IPS-18c (cell line): ENCODE measurements around the gene ZNF14.
"Not testable (repeated sequence)": the region's sequence is repeated elsewhere in the genome, so short reads cannot be mapped to it uniquely, and the experiment has no call there.

Experiments used
- H3K4me3 ChIP-seq: 2 replicates; pipeline ENCODE4 v1.7.0; 2013; ENCODE audit warnings: low read depth, mild to moderate bottlenecking, low read length, moderate library complexity; ENCODE audit not compliant: insufficient read depth
- H3K9me3 ChIP-seq: one replicate; pipeline ENCODE4 v1.6.1; 2013; ENCODE audit warnings: mild to moderate bottlenecking, low read length, moderate library complexity; ENCODE audit not compliant: control insufficient read depth, insufficient read depth

The ZNF14 gene

DNA sequence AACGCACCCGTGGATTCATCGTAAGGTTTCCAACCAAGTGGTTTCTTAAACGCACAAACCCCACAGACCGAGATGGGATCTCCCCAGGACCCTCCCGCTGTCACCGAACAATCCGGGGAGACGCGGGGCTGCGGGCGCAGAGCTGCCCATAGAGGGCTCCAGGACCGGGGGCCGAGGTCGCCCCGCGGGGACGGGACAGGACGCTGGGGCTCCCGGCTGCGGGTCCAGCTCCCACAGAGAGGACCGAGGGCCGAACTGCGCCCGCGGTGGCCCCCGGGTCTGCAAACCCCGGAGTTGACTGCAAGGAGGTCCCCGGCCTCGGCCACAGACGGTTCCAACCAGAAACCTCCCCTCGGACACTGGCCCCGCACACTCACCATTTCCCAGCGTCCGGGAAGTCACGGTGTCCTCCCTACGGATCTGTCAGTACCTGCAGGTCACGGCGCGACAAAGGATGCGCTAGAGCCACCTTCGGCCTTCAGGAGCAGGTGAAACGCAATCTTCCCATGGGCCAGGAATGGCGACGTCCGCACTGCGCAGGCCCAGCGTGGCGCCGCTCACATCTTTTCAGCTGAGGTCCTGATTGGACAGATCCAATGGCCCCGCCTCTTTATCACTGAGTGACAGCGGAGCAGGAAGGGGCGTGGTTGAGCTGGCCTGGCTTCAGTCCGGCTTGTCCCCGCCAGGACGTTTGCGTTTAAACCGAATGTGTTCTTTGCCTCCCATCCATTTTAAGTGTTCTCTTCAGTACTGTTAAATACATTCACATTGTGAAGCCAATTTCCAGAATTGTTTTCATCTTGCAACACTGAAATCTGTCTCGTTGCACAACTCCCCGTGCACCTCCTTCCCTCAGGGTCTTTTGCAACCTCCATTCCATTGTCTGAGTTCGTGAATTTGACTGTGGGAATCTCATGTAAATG is at the start of gene ZNF14:
Gene ZNF14 (minus strand): TSS at position 534 of the 923 bp plus-strand sequence. CDS start 154 bp downstream, at position 380.
- peak within 1 kb of the TSS; percentile 98 for H3K4me3 ChIP-seq
- H3K9me3 ChIP-seq: peaks cover 8% of the 10 kb centered on the region

DNA sequence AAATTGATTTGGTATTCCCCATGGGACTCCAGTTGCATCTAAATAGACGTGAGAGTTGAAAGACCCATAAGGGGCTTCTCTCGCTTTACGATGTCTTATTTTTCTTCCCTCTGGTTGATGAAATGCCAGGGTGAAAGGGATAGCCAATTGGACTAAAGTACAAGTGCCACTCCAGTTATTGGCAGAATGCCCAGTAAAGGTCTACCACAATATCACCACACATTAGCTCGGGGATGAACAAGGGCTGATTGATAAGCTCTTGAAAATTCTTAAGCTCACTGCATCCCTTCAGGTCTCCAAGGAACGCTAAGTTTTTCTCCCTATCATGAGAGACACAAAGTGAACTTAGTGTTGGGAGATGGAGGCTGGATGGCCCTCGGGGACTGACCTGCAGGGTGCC is 48.9 kb upstream of the ZNF14 start:
- not testable (repeated sequence) for H3K4me3 ChIP-seq, H3K9me3 ChIP-seq

DNA sequence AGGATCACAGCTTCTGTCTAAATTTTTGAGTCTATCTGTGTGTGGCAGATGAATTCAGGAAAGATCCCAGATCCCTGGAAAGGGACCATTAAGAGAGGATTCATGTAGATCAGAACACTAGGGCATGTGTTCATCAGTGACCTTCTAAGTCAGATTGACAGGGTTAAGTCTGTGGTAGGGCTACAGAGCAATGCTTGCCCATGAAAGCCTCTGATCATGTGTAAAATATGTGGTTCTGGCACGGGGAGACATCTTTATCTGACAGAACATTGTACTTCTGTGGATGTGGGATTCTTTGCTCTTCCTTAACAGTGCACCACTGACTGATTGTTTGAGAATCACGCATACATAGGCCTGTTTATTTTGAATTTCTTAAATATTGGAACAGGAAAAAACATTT is 45.8 kb upstream of the ZNF14 start:
- H3K9me3 ChIP-seq: no peaks in the 10 kb centered on the region

DNA sequence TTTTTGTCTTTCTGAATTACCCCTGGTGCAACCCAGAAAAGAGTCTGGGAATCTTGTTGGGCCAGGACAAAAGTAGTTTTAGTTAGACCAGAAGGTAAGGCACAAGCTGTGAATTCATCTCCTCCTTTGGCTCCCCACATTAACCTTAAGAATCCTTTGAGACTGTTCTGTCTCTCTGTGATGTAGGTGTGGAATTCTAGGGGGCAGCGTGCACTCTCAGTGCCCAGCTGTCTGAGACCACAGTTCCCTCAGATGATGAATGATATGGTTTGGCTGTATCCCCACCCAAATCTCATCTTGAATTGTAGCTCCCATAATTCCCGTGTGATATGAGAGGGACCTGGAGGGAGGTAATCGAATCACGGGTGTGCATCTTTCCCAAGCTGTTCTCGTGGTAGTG is 44.8 kb upstream of the ZNF14 start:
- H3K9me3 ChIP-seq: no peaks in the 10 kb centered on the region
- H3K4me3 ChIP-seq: 0 out of 2 replicates have a peak overlapping the region, but pooled peaks have one; percentile 81

More for the DNA sequence above, 45.8 kb upstream of the ZNF14 start:
- no peak overlapping the region for H3K4me3 ChIP-seq

DNA sequence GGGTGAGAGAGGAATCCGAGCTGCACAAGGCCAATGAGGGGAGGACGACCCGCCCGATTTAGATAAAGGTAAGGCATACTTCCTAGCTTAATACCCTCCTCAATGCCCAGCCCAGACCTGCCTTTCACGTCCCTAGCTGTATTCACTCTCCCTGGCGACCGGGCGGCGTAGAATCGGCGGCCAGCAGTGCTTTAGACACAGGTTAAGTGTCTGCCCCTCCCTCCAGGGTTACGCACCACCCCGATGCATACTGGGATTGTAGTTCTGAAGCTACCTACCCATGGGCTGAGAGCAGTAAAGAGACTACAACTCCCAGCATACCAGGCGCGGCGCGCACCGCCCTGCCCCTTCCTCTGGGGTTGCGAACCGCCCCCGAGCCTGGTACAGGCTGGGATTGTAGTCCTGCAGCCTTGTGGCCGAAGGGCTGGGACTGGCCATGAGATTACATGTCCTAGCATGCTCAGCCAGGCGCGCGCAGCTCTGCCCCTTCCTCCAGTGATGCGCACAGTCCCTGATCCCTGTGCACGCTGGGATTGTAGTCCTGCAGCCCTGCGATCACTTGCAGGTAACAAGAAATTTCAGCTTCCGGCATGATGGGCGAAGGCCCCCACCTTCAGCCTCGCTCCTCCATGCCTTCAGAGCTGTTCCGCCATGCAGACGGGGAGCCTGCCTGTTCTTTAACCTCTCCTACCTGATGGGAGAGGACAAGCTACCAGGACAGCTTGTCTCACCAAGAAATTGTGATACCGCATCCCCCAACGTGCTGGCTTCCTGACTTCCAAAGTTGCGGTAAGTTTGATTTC is 43.5 kb upstream of the ZNF14 start:
- Histone ChIP-seq H3K9me3 (no peaks in the 10 kb centered on the region), H3K4me3 (peak overlapping the region; percentile 81)

DNA sequence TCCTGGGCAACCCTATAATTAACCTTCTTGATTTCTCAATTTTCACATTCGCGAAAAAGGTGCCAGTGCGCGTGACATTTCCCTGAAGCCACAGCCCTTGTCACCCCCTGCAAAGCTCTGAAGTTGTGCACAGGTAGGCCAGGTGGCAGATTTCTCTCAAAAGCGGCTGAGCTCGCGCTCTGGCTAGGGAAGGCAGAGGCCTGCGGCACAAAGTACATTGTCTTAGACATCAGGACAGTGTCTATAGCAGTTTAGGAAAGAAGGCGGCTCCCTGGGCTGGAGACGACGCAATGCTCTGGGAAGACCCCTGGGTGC is 42.9 kb upstream of the ZNF14 start:
- Histone ChIP-seq H3K4me3 (peak overlapping the region; percentile 81), H3K9me3 (no peaks in the 10 kb centered on the region)

DNA sequence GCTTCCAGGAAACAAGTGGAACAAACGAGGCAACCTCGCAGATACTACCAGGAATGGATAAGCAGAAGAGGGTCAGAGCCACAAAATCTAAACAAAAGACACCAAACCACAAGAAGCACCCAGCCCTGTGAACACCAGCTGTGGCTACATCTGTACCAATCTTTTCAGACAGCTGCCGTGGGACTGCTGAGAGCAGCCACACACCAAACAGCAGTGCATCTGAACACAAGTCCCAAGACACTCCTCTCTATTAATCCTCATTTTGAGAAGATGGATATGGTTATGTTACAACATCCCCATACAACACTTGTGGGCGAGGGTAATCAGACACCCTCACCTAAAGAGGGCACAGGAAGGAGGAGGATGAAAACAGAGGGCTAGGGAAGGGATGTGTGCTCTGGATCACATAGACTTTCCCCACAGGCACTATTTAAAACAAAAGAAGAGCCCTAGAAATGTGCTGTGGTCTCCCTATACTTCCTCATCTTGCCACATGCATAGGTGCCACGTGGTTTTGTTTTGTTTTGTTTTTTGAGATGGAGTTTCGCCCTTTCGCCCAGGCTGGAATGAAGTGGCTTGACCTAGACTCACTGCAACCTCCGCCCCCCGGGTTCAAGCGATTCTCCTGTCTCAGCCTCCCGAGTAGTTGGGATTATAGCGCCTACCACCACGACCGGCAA is 41.6 kb upstream of the ZNF14 start:
- H3K4me3 ChIP-seq: no peak overlapping the region
- H3K9me3 ChIP-seq: no peaks in the 10 kb centered on the region

DNA sequence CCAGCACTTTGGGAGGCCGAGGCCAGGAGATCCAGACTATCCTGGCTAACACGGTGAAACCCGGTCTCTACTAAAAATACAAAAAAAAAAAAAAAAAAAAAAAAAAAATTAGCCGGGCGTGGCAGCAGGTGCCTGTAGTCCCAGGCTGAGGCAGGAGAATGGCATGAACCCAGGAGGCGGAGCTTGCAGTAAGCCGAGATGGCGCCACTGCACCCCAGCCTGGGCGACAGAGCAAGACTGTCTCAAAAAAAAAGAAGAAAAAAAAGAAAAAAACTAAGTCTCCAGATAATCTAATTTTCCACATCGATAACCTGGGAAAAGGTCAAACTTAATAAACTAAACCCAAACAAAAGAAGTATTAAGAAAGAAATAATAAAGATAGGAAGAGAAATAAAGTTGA is 39.1 kb upstream of the ZNF14 start:
- not testable (repeated sequence) for H3K4me3 ChIP-seq, H3K9me3 ChIP-seq

DNA sequence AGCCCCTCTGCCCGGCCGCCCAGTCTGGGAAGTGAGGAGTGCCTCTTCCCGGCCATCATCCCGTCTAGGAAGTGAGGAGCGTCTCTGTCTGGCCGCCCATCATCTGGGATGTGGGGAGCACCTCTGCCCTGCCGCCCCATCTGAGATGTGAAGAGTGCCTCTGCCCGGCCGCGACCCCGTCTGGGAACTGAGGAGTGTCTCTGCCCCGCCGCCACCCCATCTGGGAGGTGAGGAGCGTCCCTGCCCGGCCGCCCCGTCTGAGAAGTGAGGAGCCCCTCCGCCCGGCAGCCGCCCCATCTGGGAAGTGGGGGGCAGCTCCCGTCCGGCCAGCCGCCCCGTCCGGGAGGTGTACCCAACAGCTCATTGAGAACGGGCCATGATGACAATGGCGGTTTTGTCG is 37.1 kb upstream of the ZNF14 start:
- not testable (repeated sequence) for H3K4me3 ChIP-seq, H3K9me3 ChIP-seq

DNA sequence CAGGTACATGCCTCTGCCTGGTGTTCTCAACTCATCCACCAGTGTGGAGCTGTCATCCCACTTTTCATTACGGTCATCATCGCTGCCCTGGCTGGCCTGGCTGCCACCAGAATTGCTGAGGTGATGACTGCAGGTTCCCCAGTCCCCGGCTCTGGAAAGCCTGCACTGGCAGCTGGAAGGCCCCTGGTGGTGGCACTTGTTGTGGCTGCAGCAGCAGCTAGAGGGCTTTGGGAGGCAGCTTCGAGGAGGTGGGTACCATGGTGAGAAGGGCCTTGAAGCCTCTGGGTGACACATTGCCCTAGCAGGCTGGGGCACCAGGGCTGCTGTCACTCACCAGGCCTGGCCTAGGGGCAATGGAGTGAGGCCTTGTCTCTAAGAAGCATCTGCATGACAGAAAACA is 25.3 kb upstream of the ZNF14 start:
- Histone ChIP-seq H3K4me3 (no peak overlapping the region), H3K9me3 (peaks cover 2% of the 10 kb centered on the region)

DNA sequence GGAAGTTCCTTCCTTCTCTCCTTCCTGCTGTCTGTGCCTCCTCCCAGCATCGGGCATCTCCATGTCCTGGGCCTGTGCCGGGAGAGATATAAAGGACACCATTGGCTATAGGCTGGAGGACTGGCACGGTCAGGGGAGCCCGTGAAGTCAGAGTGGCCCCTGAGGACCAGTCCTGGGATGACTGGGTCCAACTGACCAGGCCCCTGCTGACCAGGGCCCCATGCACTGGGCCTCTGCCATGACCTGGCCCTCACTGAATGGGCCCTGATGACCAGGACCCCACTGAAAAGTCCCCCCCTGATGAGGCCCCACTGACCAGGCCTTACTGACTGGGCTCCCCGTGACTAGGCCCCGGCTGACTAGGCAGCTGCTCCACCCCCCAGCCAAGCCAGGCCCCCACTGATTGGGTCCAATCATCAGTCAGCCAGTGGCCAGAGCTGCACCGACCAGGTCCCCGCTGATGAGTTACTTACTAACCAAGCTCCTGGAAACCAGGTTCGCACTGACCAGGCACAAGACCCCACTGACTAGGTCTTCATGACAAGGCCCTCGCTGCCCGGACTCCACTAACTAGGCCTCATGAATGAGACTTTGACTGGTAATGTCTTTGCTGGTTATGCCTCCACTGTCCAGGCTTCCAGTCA is 20.0 kb upstream of the ZNF14 start:
- H3K9me3 ChIP-seq: peaks cover 7% of the 10 kb centered on the region
- no peak overlapping the region for H3K4me3 ChIP-seq

DNA sequence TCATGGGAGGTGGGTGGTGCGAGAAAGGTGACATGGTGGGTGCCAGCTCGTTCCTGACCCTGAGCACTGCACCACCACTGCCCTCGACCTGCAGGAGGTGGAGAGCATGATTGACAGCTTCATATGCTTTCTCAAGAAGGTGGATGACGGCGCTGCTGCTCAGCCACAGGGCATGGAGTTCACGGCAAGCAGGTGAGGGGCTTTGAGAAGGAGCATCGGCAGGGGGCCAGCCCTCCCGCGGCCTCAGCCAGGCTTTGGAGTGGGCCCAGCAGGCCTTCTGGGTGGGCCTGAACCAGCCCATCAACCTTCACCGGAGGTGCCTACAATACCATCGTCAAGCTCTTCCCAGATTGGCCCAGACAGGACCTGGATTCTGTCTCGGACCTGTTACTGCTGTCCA is 18.9 kb upstream of the ZNF14 start:
- peaks cover 5% of the 10 kb centered on the region for H3K9me3 ChIP-seq
- no peak overlapping the region for H3K4me3 ChIP-seq

DNA sequence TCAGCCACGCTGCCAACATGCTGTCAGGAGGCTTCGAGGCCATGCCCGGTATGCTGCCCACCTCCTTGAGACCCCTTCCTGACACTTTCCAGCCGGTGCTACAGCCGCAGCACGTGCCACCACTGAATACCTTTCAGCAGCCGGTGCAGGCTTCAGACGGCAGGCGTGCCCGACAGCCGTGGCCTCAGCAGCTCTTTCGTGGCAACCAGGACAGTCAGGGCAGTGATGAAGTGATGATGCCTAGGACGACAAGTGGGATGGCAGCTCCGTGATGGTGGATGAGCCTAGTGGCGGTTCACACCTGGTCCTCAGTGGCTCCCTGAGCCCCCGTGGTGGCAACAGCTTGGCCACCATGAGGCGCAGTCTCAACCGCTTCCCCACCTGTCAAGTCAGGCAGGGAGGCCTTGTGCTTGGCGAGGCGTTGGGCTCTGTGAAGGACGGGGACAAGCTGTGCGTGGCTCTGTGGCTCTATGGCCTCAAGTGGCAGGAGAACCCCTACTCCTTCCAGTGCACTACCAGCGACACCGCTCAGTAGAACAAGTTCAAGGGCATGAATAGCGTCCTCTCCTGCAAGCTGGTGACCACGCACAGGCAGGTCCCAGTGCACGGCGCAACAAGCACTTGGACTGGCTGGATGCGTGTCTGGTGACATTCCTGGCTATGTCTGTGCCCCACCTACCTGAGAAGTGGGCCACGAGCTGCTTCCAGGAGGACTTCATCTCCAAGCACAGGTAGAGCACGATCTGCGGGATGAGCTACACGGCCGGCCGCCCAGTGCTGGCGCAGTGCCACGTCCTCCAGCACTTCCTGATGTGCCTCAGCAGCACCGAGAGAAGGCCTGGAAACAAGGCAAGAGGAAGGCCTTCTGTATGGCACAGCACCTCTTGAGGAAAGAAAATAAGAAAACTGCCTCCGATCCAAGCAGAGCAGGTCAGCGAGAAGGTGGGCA is 18.2 kb upstream of the ZNF14 start:
- no peak overlapping the region; the same call in 1 of the 2 replicates for H3K4me3 ChIP-seq
- H3K9me3 ChIP-seq: peaks cover 5% of the 10 kb centered on the region

DNA sequence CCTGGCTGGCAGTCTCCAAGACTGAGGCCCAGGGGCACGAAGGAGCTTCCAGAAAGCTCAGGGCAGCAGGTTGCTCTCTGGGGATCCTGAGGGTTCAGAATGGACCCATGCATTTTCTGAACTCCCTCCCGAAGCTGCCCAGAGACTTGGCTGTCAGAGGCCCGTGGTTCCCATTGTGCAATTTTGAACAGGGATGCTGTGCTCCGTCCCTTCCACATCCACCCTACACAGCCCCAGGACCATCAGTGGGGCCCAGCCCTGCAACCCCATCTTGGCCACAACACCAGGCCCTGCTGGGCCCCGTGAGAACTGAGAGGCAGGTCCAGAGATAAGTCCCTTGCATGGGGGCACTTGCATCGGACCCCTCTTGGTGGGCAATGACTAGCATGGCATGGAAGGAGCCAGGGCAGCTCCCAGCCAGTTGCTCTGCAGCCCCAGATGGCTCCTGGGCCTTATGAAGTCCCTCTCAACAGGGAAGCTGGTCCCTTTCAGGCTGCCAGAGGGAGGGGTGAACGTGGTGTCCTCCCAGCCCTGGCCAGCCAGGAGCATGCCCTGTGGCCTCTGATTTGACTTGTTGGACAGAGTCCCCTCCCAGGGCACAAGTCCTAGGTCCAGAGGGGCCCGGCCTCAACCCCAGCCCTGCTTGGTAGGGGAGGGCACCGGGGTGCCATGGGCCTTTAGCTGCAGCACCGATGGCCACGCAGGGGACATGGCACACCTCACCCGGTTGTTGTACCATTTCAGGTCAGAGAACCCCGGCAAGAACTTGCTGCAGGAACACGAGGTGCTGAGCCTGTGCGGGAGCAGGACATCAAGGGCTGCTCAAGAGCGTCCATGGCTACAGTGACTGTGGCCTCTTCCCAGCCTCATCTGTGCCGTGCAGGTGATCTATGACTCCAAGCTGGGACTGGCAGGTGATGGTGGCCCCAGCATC is 17.3 kb upstream of the ZNF14 start:
- H3K4me3 ChIP-seq: no peak overlapping the region
- peaks cover 5% of the 10 kb centered on the region for H3K9me3 ChIP-seq

DNA sequence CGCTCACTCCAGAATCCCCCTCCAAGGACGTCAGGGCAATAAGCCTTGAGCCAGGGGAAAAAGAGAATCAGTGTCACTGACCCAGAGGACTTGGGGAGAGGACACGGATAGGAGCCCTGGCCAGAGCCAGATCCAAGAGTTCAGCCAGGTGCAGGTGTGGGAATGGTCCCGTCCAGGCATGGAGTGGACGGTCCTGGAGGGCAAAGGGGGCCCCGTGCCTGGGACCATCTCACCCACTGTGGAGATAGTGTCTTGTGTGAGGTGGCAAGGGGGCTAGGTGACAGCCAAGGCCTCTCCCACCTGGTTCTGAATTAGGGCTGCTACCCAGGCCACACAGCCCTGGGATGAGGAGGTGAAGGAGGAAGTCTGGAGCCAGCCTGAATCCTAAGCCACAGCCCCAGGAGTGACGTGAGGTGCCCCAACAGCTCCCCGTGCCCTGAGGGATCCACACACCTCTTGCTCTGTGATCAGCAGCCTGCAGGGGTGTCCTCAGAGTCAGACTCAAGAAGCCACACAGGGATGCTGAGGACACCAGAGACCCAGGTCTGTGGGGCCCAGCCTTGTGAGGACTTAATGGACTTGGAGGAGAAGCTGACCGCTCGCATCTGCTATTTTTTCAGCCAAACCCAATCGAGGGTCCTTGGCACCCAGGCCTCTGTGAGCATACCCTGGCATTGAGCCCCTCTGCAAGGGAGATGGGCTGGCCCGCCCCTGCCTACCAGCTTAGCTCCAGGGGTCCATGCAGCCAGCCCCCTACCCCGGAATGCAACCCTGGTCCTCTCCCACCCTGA is 16.4 kb upstream of the ZNF14 start:
- H3K9me3 ChIP-seq: peaks cover 5% of the 10 kb centered on the region
- no peak overlapping the region for H3K4me3 ChIP-seq
